C4-2B (cell line): ENCODE measurements around the gene EPS15.

Experiments
- CTCF ChIP-seq: fragments of 450-650 bp; conservative IDR thresholded peaks from 2 replicates; pipeline ENCODE4 v1.5.1; 2017; ENCODE audit warnings: mild to moderate bottlenecking
- ZFX ChIP-seq: fragments of 450-650 bp; IDR thresholded peaks from 2 replicates; pipeline ENCODE4 v1.6.1; 2017

DNA sequence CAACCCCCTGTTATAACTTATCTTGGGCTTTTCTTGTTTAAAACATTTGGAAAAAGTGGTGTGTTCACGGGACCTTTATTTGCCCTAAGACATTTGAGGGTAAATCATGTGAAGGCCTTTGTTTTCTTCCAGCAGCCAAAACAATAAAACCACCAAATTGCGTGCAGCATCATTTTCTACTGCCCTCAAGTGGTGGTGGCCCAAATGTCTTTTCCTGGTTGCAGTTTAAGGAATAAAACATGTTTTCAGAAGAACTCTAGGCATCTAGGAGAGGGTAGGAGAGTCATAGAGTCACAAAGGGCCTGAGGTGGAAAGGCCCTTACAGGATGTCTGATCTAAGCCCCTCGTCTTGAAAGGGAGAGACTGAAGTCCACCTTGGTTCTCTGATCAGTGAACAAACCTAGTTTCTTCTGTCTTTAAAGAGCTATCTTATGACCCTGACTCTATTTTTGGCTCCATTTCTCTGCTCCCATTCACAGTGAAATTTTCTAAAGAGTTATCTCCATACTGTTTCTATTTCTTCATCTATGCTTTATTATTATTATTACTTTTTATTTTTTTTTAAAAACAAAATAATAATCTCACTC, 16.0 kb upstream of the EPS15 start:
- TF ChIP-seq CTCF, result peak; percentile 84
- TF ChIP-seq ZFX, result no peak
